ENCODE results near the gene CAMKMT.

The CAMKMT gene

GRCh38 chr2:44459739-44460138 lies 98.0 kb downstream of the CAMKMT start:
- no peak overlapping the region for H3K4me3 ChIP-seq (ENCODE audit: low read depth, low read length)
- DNase-seq (ENCODE audit: low read depth) = no peak
- TF ChIP-seq, protein P1, sequence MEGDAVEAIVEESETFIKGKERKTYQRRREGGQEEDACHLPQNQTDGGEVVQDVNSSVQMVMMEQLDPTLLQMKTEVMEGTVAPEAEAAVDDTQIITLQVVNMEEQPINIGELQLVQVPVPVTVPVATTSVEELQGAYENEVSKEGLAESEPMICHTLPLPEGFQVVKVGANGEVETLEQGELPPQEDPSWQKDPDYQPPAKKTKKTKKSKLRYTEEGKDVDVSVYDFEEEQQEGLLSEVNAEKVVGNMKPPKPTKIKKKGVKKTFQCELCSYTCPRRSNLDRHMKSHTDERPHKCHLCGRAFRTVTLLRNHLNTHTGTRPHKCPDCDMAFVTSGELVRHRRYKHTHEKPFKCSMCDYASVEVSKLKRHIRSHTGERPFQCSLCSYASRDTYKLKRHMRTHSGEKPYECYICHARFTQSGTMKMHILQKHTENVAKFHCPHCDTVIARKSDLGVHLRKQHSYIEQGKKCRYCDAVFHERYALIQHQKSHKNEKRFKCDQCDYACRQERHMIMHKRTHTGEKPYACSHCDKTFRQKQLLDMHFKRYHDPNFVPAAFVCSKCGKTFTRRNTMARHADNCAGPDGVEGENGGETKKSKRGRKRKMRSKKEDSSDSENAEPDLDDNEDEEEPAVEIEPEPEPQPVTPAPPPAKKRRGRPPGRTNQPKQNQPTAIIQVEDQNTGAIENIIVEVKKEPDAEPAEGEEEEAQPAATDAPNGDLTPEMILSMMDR (IDR thresholded peaks at IDR 0.05; ENCODE audit: control insufficient read depth, extremely low read depth, insufficient read depth) = no peak

GRCh38 chr2:44462934-44463849 lies 101.4 kb downstream of the CAMKMT start:
- TF ChIP-seq, protein P1 (IDR thresholded peaks at IDR 0.05; ENCODE audit: control insufficient read depth, extremely low read depth, insufficient read depth) = no peak
- DNase-seq (ENCODE audit: low read depth) = no peak
- H3K4me3 ChIP-seq (ENCODE audit: low read depth, low read length) = no peak overlapping the region

DNA sequence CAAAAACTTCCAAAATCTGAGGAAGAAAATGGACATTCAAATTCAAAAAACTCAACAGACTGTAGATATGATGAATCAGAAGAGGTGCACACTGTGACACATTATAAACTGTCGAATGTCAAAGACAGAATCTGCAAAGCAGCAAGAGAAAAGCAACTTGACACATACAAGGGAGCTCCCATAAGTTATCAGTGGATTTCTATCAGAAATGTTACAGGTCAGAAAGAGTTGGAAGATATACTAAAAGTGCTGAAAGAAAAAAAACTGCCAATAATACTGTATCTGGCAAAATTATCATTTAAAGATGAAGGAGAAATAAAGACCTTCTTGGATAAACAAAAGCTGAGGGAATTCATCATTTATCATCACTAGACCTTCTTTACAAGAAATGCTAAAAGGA lies 102.7 kb downstream of the CAMKMT start:
- no peak for DNase-seq (ENCODE audit: low read depth)
- TF ChIP-seq, protein P1 (IDR thresholded peaks at IDR 0.05; ENCODE audit: control insufficient read depth, extremely low read depth, insufficient read depth) = no peak
- H3K4me3 ChIP-seq (ENCODE audit: low read depth, low read length) = no peak overlapping the region

DNA sequence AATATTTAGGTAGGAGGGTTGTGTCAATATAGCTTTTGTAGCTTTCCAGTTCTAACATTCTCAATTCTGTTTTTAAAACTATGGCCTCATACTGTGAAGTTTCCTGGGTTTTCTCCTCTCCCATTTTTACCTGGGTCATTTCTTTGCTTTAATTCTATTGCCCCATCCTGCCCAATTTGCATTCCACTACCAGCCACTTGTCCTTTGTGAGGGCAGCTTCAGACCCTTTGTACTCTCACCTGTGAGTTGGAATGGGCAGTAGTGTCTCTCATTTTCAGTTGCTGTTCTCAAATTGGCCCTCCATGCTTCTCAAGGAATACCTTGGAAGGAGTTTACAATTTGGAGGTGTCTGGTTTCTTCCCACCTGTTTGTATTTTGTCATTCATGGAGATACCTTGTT lies 108.4 kb downstream of the CAMKMT start:
- no peak for DNase-seq (ENCODE audit: low read depth)
- TF ChIP-seq, protein P1 (IDR thresholded peaks at IDR 0.05; ENCODE audit: control insufficient read depth, extremely low read depth, insufficient read depth) = no peak
- H3K4me3 ChIP-seq (ENCODE audit: low read depth, low read length) = no peak overlapping the region

GRCh38 chr2:44477657-44478414 lies 116.1 kb downstream of the CAMKMT start:
- TF ChIP-seq, protein P1 (IDR thresholded peaks at IDR 0.05; ENCODE audit: control insufficient read depth, extremely low read depth, insufficient read depth) = no peak
- H3K4me3 ChIP-seq (ENCODE audit: low read depth, low read length) = no peak overlapping the region

GRCh38 chr2:44479127-44479887 lies 117.6 kb downstream of the CAMKMT start:
- DNase-seq (ENCODE audit: low read depth) = peak; percentile 36
- TF ChIP-seq, protein P1 (IDR thresholded peaks at IDR 0.05; ENCODE audit: control insufficient read depth, extremely low read depth, insufficient read depth) = peak; percentile 98
- H3K4me3 ChIP-seq (ENCODE audit: low read depth, low read length) = no peak overlapping the region

More at GRCh38 chr2:44477657-44478414, 116.1 kb downstream of the CAMKMT start:
- DNase-seq (ENCODE audit: low read depth) = no peak

All from LNCaP clone FGC (cell line).